ENCODE results near the gene KRTAP9-6. TPM values are rescaled to one million over a fixed set of nuclear protein-coding genes. Genes with fewer than 3 reads are reported as not detected.

The KRTAP9-6 gene
- total and polyA plus RNA-seq, 2 donors (not counting 1 experiment from before 2014, with no cell fraction given), result not detected

DNA sequence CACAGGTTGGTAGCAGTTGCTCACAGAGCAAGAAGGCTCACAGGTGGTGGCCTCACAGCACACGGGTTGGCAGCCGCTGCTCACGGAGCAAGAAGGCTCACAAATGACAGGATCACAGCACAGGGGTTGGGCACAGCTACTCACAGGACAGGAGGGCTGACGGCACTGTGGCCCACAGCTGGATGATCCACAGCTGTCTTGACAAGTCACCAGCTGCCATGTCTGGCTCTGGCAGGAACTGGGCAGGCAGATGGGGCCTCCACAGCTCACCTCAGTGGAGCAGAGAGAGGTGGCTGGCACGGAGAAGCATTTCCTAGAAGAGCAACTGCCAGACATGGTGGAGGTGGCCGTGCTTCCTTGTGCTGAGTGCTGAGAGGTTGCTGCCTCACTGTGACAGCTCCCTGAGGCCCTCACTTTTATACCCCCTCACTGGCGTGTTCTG, 43.8 kb downstream of the KRTAP9-6 start, which contains the start of gene KRTAP16-1:
Gene KRTAP16-1, minus strand, starts transcription at position 392 of the 442 bp plus-strand sequence. Its CDS starts 56 bp downstream, at position 336.
- Histone ChIP-seq H2AFZ (ENCODE audit: low read length) (no peak within 1 kb of the TSS), H3K4me2 (ENCODE audit: extremely low read depth, insufficient read depth, low read length) (no peak within 1 kb of the TSS)
- no peak for TF ChIP-seq EZH2 (IDR thresholded peaks at IDR 0.05; ENCODE audit: low read length, missing control alignments)
- TF ChIP-seq, protein P1, sequence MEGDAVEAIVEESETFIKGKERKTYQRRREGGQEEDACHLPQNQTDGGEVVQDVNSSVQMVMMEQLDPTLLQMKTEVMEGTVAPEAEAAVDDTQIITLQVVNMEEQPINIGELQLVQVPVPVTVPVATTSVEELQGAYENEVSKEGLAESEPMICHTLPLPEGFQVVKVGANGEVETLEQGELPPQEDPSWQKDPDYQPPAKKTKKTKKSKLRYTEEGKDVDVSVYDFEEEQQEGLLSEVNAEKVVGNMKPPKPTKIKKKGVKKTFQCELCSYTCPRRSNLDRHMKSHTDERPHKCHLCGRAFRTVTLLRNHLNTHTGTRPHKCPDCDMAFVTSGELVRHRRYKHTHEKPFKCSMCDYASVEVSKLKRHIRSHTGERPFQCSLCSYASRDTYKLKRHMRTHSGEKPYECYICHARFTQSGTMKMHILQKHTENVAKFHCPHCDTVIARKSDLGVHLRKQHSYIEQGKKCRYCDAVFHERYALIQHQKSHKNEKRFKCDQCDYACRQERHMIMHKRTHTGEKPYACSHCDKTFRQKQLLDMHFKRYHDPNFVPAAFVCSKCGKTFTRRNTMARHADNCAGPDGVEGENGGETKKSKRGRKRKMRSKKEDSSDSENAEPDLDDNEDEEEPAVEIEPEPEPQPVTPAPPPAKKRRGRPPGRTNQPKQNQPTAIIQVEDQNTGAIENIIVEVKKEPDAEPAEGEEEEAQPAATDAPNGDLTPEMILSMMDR (conservative IDR thresholded peaks at IDR 0.05 in 1 of 2, IDR thresholded peaks at IDR 0.05 in 1 of 2; ENCODE audit: low read depth in 1 of 2, low read length in 2 of 2), result no peak

DNA sequence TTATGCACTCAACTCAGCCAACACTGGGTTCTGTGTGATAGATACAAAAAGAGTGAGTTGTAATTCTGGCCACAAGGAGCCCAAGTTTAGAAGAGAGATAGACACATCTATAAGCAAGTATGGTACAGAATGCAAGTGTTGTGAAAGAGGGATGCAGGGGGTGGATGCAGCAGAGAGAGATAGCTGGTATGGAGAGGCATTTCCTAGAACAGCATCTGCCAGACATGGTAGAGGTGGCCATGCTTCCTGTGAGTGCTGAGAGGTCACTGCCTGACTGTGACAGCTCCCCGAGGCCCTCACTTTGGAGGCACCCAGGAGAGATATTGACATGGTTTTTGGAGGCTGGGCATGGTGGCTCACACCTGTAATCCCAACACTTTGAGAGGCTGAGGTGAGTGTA, 45.9 kb downstream of the KRTAP9-6 start:
- no peak overlapping the region for H2AFZ ChIP-seq (ENCODE audit: low read length)
- no peak overlapping the region for H3K4me2 ChIP-seq (ENCODE audit: extremely low read depth, insufficient read depth, low read length)
- no peaks in the 10 kb centered on the region for H3K4me1 ChIP-seq (ENCODE audit: control insufficient read depth, extremely low read depth, insufficient read depth, low read length)
- H3K79me2 ChIP-seq (ENCODE audit: control insufficient read depth, insufficient read depth, low read length), result no peaks in the 10 kb centered on the region
- H4K20me1 ChIP-seq (ENCODE audit: control insufficient read depth, extremely low read depth, insufficient read depth, low read length), result no peaks in the 10 kb centered on the region
- peaks cover 12% of the 10 kb centered on the region for H3K27me3 ChIP-seq (ENCODE audit: control insufficient read depth, insufficient read depth, low read length)
- no peak overlapping the region for H3K4me3 ChIP-seq (replicated peaks in 1 of 4; ENCODE audit: control extremely low read depth in 1 of 4, insufficient read depth in 1 of 4, low read depth in 3 of 4, low read length in 4 of 4)
- H3K9me3 ChIP-seq (ENCODE audit: control insufficient read depth, insufficient read depth, low read depth, low read length), result no peaks in the 10 kb centered on the region
- H3K36me3 ChIP-seq (ENCODE audit: control insufficient read depth, insufficient read depth, low read length), result no peaks in the 10 kb centered on the region
- no peak for DNase-seq (ENCODE audit: low read depth in 2 of 2)
- H3K9ac ChIP-seq (ENCODE audit: insufficient read depth, low read length), result no peak overlapping the region
- TF ChIP-seq, protein P1 (conservative IDR thresholded peaks at IDR 0.05 in 1 of 2, IDR thresholded peaks at IDR 0.05 in 1 of 2; ENCODE audit: low read depth in 1 of 2, low read length in 2 of 2), result no peak
- no peak for TF ChIP-seq EZH2 (IDR thresholded peaks at IDR 0.05; ENCODE audit: low read length, missing control alignments)
- no peak overlapping the region for H3K27ac ChIP-seq (ENCODE audit: insufficient read depth, low read length)

More for the DNA sequence above, 43.8 kb downstream of the KRTAP9-6 start, which contains the start of gene KRTAP16-1:
- Histone ChIP-seq H3K9ac (ENCODE audit: insufficient read depth, low read length) (no peak within 1 kb of the TSS), H3K27me3 (ENCODE audit: control insufficient read depth, insufficient read depth, low read length) (peaks cover 9% of the 10 kb centered on the region), H3K79me2 (ENCODE audit: control insufficient read depth, insufficient read depth, low read length) (no peaks in the 10 kb centered on the region), H3K4me1 (ENCODE audit: control insufficient read depth, extremely low read depth, insufficient read depth, low read length) (no peaks in the 10 kb centered on the region), H3K36me3 (ENCODE audit: control insufficient read depth, insufficient read depth, low read length) (no peaks in the 10 kb centered on the region), H3K4me3 (replicated peaks in 1 of 4; ENCODE audit: control extremely low read depth in 1 of 4, insufficient read depth in 1 of 4, low read depth in 3 of 4, low read length in 4 of 4) (no peak within 1 kb of the TSS), H3K27ac (ENCODE audit: insufficient read depth, low read length) (no peak within 1 kb of the TSS), H3K9me3 (ENCODE audit: control insufficient read depth, insufficient read depth, low read depth, low read length) (no peaks in the 10 kb centered on the region), H4K20me1 (ENCODE audit: control insufficient read depth, extremely low read depth, insufficient read depth, low read length) (no peaks in the 10 kb centered on the region)
- DNase-seq (ENCODE audit: low read depth in 2 of 2), result no peak

DNA sequence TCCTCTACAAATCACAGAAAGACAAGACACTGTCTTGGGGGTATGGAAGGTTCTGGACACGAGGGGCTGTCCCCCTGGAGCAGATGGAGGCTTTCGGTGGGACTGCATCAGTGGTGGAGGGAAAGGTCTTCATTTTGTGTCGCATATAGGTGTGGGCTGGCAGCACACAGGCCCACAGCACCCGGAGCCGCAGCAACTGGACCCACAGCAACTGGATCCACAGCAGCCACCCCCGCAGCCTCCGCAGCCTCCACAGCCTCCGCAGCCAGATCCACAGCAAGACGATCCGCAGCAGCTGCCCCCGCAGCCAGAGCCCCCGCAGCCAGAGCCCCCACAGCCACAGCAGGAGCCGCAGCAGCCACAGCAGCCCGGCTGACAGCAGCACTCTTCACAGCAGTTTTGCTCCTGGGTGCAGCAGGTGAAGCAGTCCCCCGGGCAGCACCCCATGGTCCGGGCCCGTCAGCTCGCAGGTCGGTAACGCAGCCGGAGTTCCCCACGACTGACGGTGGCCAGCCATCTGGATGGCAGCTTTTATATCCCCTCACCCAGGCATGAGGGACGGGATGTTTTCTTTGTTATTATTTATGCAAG, 50.1 kb downstream of the KRTAP9-6 start, which contains the start of gene KRTAP17-1:
Gene KRTAP17-1, minus strand, starts transcription at position 507 of the 591 bp plus-strand sequence. Its CDS starts 60 bp downstream, at position 447.
- Histone ChIP-seq H3K9me3 (ENCODE audit: control insufficient read depth, insufficient read depth, low read depth, low read length) (no peaks in the 10 kb centered on the region), H3K36me3 (ENCODE audit: control insufficient read depth, insufficient read depth, low read length) (no peaks in the 10 kb centered on the region), H3K9ac (ENCODE audit: insufficient read depth, low read length) (no peak within 1 kb of the TSS), H3K27me3 (ENCODE audit: control insufficient read depth, insufficient read depth, low read length) (peaks cover 3% of the 10 kb centered on the region), H3K27ac (ENCODE audit: insufficient read depth, low read length) (no peak within 1 kb of the TSS), H3K79me2 (ENCODE audit: control insufficient read depth, insufficient read depth, low read length) (no peaks in the 10 kb centered on the region), H2AFZ (ENCODE audit: low read length) (no peak within 1 kb of the TSS), H3K4me2 (ENCODE audit: extremely low read depth, insufficient read depth, low read length) (no peak within 1 kb of the TSS), H4K20me1 (ENCODE audit: control insufficient read depth, extremely low read depth, insufficient read depth, low read length) (no peaks in the 10 kb centered on the region), H3K4me3 (replicated peaks in 1 of 4; ENCODE audit: control extremely low read depth in 1 of 4, insufficient read depth in 1 of 4, low read depth in 3 of 4, low read length in 4 of 4) (no peak within 1 kb of the TSS), H3K4me1 (ENCODE audit: control insufficient read depth, extremely low read depth, insufficient read depth, low read length) (no peaks in the 10 kb centered on the region)
- TF ChIP-seq, protein P1 (conservative IDR thresholded peaks at IDR 0.05 in 1 of 2, IDR thresholded peaks at IDR 0.05 in 1 of 2; ENCODE audit: low read depth in 1 of 2, low read length in 2 of 2), result no peak
- no peak for TF ChIP-seq EZH2 (IDR thresholded peaks at IDR 0.05; ENCODE audit: low read length, missing control alignments)
- DNase-seq (ENCODE audit: low read depth in 2 of 2), result no peak

Other genes starting within 250 kb of the KRTAP9-6 start
Only the 30 nearest of the 40 such genes appear.
- gene KRTAP2-4, start 199.5 kb upstream of the KRTAP9-6 start, total RNA-seq, result not detected in 2 replicates
- gene KRTAP2-4, start 199.5 kb upstream of the KRTAP9-6 start, polyA plus RNA-seq, result not detected in 2 replicates
- not detected in 2 replicates for gene KRTAP4-7, start 181.2 kb upstream of the KRTAP9-6 start, total RNA-seq
- gene KRTAP4-7, start 181.2 kb upstream of the KRTAP9-6 start, polyA plus RNA-seq, result not detected in 2 replicates
- not detected in 2 replicates for gene KRTAP4-8, start 167.2 kb upstream of the KRTAP9-6 start, total RNA-seq
- gene KRTAP4-8, start 167.2 kb upstream of the KRTAP9-6 start, polyA plus RNA-seq, result not detected in 2 replicates
- not detected in 2 replicates for gene KRTAP4-16, start 163.2 kb upstream of the KRTAP9-6 start, total RNA-seq
- gene KRTAP4-16, start 163.2 kb upstream of the KRTAP9-6 start, polyA plus RNA-seq, result not detected in 2 replicates
- not detected in 2 replicates for gene KRTAP4-9, start 160.0 kb upstream of the KRTAP9-6 start, total RNA-seq
- gene KRTAP4-9, start 160.0 kb upstream of the KRTAP9-6 start, polyA plus RNA-seq, result not detected in 2 replicates
- not detected in 2 replicates for gene KRTAP4-11, start 147.0 kb upstream of the KRTAP9-6 start, total RNA-seq
- not detected in 2 replicates for gene KRTAP4-11, start 147.0 kb upstream of the KRTAP9-6 start, polyA plus RNA-seq
- not detected in 2 replicates for gene KRTAP4-12, start 141.2 kb upstream of the KRTAP9-6 start, total RNA-seq
- gene KRTAP4-12, start 141.2 kb upstream of the KRTAP9-6 start, polyA plus RNA-seq, result 0.23 TPM in 1 of 2 replicates, not detected in the other
- gene KRTAP4-6, start 124.8 kb upstream of the KRTAP9-6 start, total RNA-seq, result not detected in 2 replicates
- gene KRTAP4-6, start 124.8 kb upstream of the KRTAP9-6 start, polyA plus RNA-seq, result not detected in 2 replicates
- not detected in 2 replicates for gene KRTAP4-5, start 115.6 kb upstream of the KRTAP9-6 start, total RNA-seq
- not detected in 2 replicates for gene KRTAP4-5, start 115.6 kb upstream of the KRTAP9-6 start, polyA plus RNA-seq
- not detected in 2 replicates for gene KRTAP4-4, start 104.6 kb upstream of the KRTAP9-6 start, total RNA-seq
- not detected in 2 replicates for gene KRTAP4-4, start 104.6 kb upstream of the KRTAP9-6 start, polyA plus RNA-seq
- not detected in 2 replicates for gene KRTAP4-3, start 97.2 kb upstream of the KRTAP9-6 start, total RNA-seq
- gene KRTAP4-3, start 97.2 kb upstream of the KRTAP9-6 start, polyA plus RNA-seq, result not detected in 2 replicates
- gene KRTAP4-2, start 87.2 kb upstream of the KRTAP9-6 start, total RNA-seq, result not detected in 2 replicates
- not detected in 2 replicates for gene KRTAP4-2, start 87.2 kb upstream of the KRTAP9-6 start, polyA plus RNA-seq
- gene KRTAP4-1, start 80.5 kb upstream of the KRTAP9-6 start, total RNA-seq, result not detected in 2 replicates
- gene KRTAP4-1, start 80.5 kb upstream of the KRTAP9-6 start, polyA plus RNA-seq, result not detected in 2 replicates
- gene KRTAP9-1, start 75.5 kb upstream of the KRTAP9-6 start, total RNA-seq, result not detected in 2 replicates
- not detected in 2 replicates for gene KRTAP9-1, start 75.5 kb upstream of the KRTAP9-6 start, polyA plus RNA-seq
- not detected in 2 replicates for gene KRTAP9-2, start 38.7 kb upstream of the KRTAP9-6 start, total RNA-seq
- not detected in 2 replicates for gene KRTAP9-2, start 38.7 kb upstream of the KRTAP9-6 start, polyA plus RNA-seq
- gene KRTAP9-3, start 32.9 kb upstream of the KRTAP9-6 start, total RNA-seq, result not detected in 2 replicates
- gene KRTAP9-3, start 32.9 kb upstream of the KRTAP9-6 start, polyA plus RNA-seq, result not detected in 2 replicates
- not detected in 2 replicates for gene KRTAP9-8, start 27.4 kb upstream of the KRTAP9-6 start, total RNA-seq
- gene KRTAP9-8, start 27.4 kb upstream of the KRTAP9-6 start, polyA plus RNA-seq, result not detected in 2 replicates
- not detected in 2 replicates for gene KRTAP9-4, start 15.7 kb upstream of the KRTAP9-6 start, total RNA-seq
- gene KRTAP9-4, start 15.7 kb upstream of the KRTAP9-6 start, polyA plus RNA-seq, result not detected in 2 replicates
- not detected in 2 replicates for gene KRTAP9-9, start 10.0 kb upstream of the KRTAP9-6 start, total RNA-seq
- gene KRTAP9-9, start 10.0 kb upstream of the KRTAP9-6 start, polyA plus RNA-seq, result not detected in 2 replicates
- not detected in 2 replicates for gene KRTAP9-7, start 10.3 kb downstream of the KRTAP9-6 start, total RNA-seq
- not detected in 2 replicates for gene KRTAP9-7, start 10.3 kb downstream of the KRTAP9-6 start, polyA plus RNA-seq
- gene KRTAP29-1, start 37.5 kb downstream of the KRTAP9-6 start, total RNA-seq, result not detected in 2 replicates
- gene KRTAP29-1, start 37.5 kb downstream of the KRTAP9-6 start, polyA plus RNA-seq, result not detected in 2 replicates
- gene KRTAP16-1, start 43.9 kb downstream of the KRTAP9-6 start, total RNA-seq, result not detected in 2 replicates
- gene KRTAP16-1, start 43.9 kb downstream of the KRTAP9-6 start, polyA plus RNA-seq, result not detected in 2 replicates
- gene KRTAP17-1, start 50.3 kb downstream of the KRTAP9-6 start, total RNA-seq, result not detected in 2 replicates
- not detected in 2 replicates for gene KRTAP17-1, start 50.3 kb downstream of the KRTAP9-6 start, polyA plus RNA-seq
- gene KRT33A, start 85.5 kb downstream of the KRTAP9-6 start, total RNA-seq, result not detected in 2 replicates
- not detected in 2 replicates for gene KRT33A, start 85.5 kb downstream of the KRTAP9-6 start, polyA plus RNA-seq
- gene KRT33B, start 104.4 kb downstream of the KRTAP9-6 start, total RNA-seq, result not detected in 2 replicates
- not detected in 2 replicates for gene KRT33B, start 104.4 kb downstream of the KRTAP9-6 start, polyA plus RNA-seq
- under 0.01 TPM in 1 of 2 replicates, not detected in the other for gene KRT34, start 116.9 kb downstream of the KRTAP9-6 start, total RNA-seq
- gene KRT34, start 116.9 kb downstream of the KRTAP9-6 start, polyA plus RNA-seq, result 0.45 and 1.00 TPM in 2 replicates
- gene KRT31, start 132.2 kb downstream of the KRTAP9-6 start, total RNA-seq, result not detected in 2 replicates
- not detected in 2 replicates for gene KRT31, start 132.2 kb downstream of the KRTAP9-6 start, polyA plus RNA-seq
- not detected in 2 replicates for gene KRT37, start 159.2 kb downstream of the KRTAP9-6 start, total RNA-seq
- gene KRT37, start 159.2 kb downstream of the KRTAP9-6 start, polyA plus RNA-seq, result not detected in 2 replicates
- gene KRT38, start 175.6 kb downstream of the KRTAP9-6 start, total RNA-seq, result under 0.01 TPM in 1 of 2 replicates, not detected in the other
- gene KRT38, start 175.6 kb downstream of the KRTAP9-6 start, polyA plus RNA-seq, result 0.02 and 0.07 TPM in 2 replicates
- gene KRT32, start 202.0 kb downstream of the KRTAP9-6 start, total RNA-seq, result under 0.01 TPM in 2 replicates
- 0.03 and 0.09 TPM in 2 replicates for gene KRT32, start 202.0 kb downstream of the KRTAP9-6 start, polyA plus RNA-seq

Data from fibroblast of lung (primary cell).